ENCODE measurements around the gene MAP2K3.

The MAP2K3 gene

DNA sequence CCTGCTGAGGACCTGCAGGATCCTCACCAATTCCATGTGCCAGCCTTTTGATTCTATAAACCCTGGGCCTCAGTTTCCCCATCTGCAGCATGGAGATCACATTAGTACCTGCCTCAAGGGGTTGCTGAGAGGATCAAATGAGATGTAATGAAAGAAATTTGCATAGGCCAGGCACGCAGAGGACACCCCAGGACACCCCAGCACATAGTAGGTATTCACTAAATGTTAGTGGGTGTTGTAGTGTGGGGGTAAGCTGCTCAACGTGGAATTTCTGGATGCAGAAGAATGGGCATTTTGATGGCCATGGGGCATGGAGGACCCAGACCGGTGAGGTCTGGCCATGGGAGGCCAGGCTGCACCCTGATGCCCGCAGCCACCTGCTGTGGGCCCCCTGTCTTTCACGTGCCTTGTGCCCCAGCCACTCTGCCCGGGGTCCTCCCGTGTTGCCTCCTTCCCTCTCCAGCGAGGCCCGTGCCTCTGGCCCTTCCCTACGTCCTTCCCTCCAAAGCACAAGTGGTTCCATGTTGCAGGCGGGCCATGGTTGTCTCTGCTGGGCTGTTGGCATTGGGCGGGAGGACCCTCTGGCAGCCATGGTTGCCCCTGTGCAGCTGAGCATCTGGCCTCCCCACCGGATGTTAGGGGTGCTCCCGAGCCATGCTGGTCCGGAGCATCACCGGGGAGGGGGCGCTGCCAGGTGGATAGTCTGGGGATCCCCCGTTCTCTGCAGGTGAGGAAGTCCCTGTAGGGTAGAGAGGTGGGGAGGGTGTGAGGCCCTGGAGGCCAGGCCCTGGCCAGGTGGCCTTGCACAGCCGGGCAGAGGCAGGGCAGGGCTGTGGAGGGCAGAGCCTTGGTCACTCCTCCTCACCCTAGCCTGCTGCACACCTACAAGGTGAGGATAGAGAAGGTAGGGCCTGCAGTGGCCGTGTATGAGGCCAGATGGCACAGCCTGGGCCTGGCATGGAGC, 8.6 kb downstream of the MAP2K3 start:
- no peak for TF ChIP-seq ZNF274 (IDR thresholded peaks at IDR 0.05; ENCODE audit: low read depth, low read length)
- H3K4me3 ChIP-seq (ENCODE audit: low read length), result no peak overlapping the region

- no peak overlapping the region for H3K4me3 ChIP-seq (ENCODE audit: low read length)
- TF ChIP-seq ZNF274 (IDR thresholded peaks at IDR 0.05; ENCODE audit: low read depth, low read length), result no peak
Observed at GRCh38 chr17:21293831-21294210, 9.3 kb downstream of the MAP2K3 start.

- no peak overlapping the region for H3K4me3 ChIP-seq (ENCODE audit: low read length)
- TF ChIP-seq ZNF274 (IDR thresholded peaks at IDR 0.05; ENCODE audit: low read depth, low read length), result no peak
Observed at GRCh38 chr17:21294321-21295035, 10.0 kb downstream of the MAP2K3 start.

GRCh38 chr17:21295036-21295952, 10.8 kb downstream of the MAP2K3 start:
- no peak for TF ChIP-seq ZNF274 (IDR thresholded peaks at IDR 0.05; ENCODE audit: low read depth, low read length)
- no peak overlapping the region for H3K4me3 ChIP-seq (ENCODE audit: low read length)

DNA sequence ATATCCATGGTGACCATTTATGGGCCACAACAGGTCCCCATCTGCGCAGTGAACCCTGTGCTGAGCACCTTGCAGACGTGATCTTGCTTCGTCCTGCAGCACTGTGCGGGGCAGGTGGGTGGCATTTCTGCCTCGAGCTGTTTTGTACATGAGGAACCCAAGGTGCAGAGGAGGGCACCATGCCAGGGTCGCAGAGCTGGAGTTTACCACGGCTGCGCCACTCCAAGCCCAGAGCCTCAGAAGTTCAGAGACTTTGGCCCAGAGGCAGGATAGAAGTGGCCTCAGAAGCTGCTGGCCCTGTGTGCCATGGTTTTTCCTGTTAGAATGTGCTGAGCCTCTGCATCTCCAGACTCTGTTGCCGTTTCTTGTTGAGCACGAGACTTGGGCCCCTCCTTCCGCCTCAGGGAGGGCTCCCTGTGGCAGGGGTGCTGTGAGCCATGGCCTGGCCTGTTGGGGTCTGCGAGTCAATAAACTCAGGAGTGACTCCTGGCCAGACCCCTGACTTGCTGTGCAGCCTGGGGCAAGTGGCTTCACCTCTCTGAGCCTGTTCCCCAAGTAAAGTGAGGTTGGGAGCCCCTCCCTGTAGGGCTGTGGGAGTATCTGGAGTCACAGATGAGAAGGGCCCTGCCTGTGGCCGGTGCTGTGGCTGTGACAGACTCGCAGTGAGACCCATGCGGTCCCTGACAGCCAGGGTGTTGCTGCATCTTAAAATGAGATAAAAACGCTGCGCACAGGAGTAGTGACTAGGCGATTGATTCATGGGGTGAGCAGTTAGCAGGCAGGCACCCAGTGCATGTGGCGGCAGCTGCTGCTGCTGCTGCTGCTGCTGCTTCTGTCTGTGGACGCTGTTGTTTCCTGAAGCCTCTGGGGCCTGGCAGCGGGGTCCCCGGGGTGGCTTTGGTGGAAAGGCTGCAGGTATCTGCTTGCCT, 11.8 kb downstream of the MAP2K3 start:
- no peak overlapping the region for H3K4me3 ChIP-seq (ENCODE audit: low read length)
- no peak for TF ChIP-seq ZNF274 (IDR thresholded peaks at IDR 0.05; ENCODE audit: low read depth, low read length)

GRCh38 chr17:21297026-21297520, 12.6 kb downstream of the MAP2K3 start:
- H3K4me3 ChIP-seq (ENCODE audit: low read length), result no peak overlapping the region
- no peak for TF ChIP-seq ZNF274 (IDR thresholded peaks at IDR 0.05; ENCODE audit: low read depth, low read length)

DNA sequence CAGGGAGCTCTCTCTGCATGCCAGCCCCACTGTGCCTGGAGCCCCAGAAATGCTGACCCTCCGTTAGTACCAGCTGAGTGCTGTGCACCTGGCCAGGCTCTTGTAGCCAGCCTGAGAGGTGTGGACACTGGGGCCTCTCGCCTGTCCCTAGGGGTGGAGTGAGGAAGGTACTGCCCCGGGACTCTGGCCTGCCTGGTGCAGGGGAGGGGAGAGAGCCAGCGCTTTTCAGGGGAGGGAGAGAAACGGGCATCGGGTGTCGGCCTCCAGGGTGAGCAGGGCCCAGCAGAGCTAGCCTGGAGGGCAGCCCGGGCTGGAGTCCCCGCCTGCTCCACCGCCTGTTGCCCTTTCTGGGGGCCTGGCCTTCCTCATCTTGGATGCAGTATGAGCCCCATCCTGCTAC, 13.1 kb downstream of the MAP2K3 start:
- TF ChIP-seq ZNF274 (IDR thresholded peaks at IDR 0.05; ENCODE audit: low read depth, low read length), result no peak
- no peak overlapping the region for H3K4me3 ChIP-seq (ENCODE audit: low read length)

- no peak overlapping the region for H3K4me3 ChIP-seq (ENCODE audit: low read length)
Observed at GRCh38 chr17:21298056-21298982, 13.8 kb downstream of the MAP2K3 start.

DNA sequence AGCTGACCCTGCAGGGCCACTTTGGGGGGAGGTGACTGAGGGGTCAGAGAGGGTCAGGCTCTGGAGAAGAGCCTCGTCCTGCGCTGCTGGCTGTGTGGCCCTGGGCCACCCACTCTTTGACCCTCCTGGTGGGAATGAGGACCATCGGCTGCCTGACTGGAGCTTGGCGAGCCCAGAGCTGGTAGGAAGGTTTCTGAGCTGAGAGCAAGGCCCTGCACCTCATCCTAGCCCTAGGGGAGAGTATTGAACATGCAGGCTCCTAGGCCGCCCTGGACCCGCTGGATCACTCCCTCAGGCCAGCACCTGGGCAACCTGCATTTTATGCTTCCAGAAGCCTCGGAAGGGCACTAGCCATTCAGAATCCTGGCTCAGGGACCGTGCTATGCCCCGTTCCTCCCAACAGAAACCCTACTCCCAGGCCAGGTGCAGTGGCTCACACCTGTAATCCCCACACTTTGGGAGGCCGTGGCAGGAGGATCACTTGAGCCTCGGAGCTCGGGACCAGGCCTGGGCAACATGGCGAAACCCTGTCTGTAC, 14.5 kb downstream of the MAP2K3 start:
- no peak overlapping the region for H3K4me3 ChIP-seq (ENCODE audit: low read length)
- TF ChIP-seq ZNF274 (IDR thresholded peaks at IDR 0.05; ENCODE audit: low read depth, low read length), result no peak

More at GRCh38 chr17:21298056-21298982, 13.8 kb downstream of the MAP2K3 start:
- TF ChIP-seq ZNF274 (IDR thresholded peaks at IDR 0.05; ENCODE audit: low read depth, low read length), result no peak

GRCh38 chr17:21299981-21300600, 15.6 kb downstream of the MAP2K3 start:
- TF ChIP-seq ZNF274 (IDR thresholded peaks at IDR 0.05; ENCODE audit: low read depth, low read length), result no peak
- H3K4me3 ChIP-seq (ENCODE audit: low read length), result no peak overlapping the region

Data from GM08714 (cell line).